GM23338 (cell line): Measurements from ENCODE around the gene NBDY. TPM values are rescaled to one million over a fixed set of nuclear protein-coding genes. Genes with fewer than 3 reads are reported as not detected.

Experiments
- ATAC-seq: fragments of 200-7000 bp; cut with Tn5 transposase; 3 replicates; pipeline ENCODE4 v1.9.1; 2020
- DNase-seq: peaks from one replicate; pipeline ENCODE4 v3.0.0-alpha.2; 2015; ENCODE audit warnings: low spot score
- H2AFZ ChIP-seq: fragments of 200-600 bp; sonication (generic); 2 replicates; pipeline ENCODE4 v1.8.0; 2016; ENCODE audit warnings: antibody characterized with exemption, mild to moderate bottlenecking, moderate library complexity
- H3F3A ChIP-seq: fragments of 200-600 bp; sonication (generic); replicated peaks from 2 replicates; pipeline ENCODE4 v1.8.0; 2017; ENCODE audit warnings: antibody characterized with exemption, mixed run types, low read depth
- H3K27ac ChIP-seq: fragments of 200-600 bp; sonication (generic); 2 replicates; pipeline ENCODE4 v1.6.1; 2016; ENCODE audit warnings: low read depth
- H3K27me3 ChIP-seq: fragments of 200-600 bp; sonication (generic); 2 replicates; pipeline ENCODE4 v1.8.0; 2016; ENCODE audit warnings: mild to moderate bottlenecking, mixed run types, moderate library complexity; ENCODE audit not compliant: insufficient read depth
- H3K36me3 ChIP-seq: fragments of 200-600 bp; sonication (generic); 2 replicates; pipeline ENCODE4 v1.8.0; 2016; ENCODE audit warnings: mild to moderate bottlenecking; ENCODE audit not compliant: insufficient read depth
- H3K4me1 ChIP-seq: fragments of 200-600 bp; sonication (generic); 2 replicates; pipeline ENCODE4 v1.8.0; 2016; ENCODE audit warnings: mild to moderate bottlenecking, moderate library complexity; ENCODE audit not compliant: insufficient read depth
- H3K4me2 ChIP-seq: fragments of 200-600 bp; sonication (generic); 2 replicates; pipeline ENCODE4 v1.7.1; 2017; ENCODE audit warnings: mixed run types
- H3K4me3 ChIP-seq: fragments of 200-600 bp; sonication (generic); 2 replicates; pipeline ENCODE4 v1.6.1; 2016; ENCODE audit warnings: mixed run types
- H3K79me2 ChIP-seq: fragments of 200-600 bp; sonication (generic); replicated peaks from 2 replicates; pipeline ENCODE4 v1.8.0; 2017; ENCODE audit warnings: mild to moderate bottlenecking; ENCODE audit not compliant: insufficient read depth
- H3K9me2 ChIP-seq: fragments of 200-600 bp; sonication (generic); 2 replicates; pipeline ENCODE4 v1.8.0; 2017; ENCODE audit not compliant: insufficient read depth
- H4K20me1 ChIP-seq: fragments of 200-600 bp; sonication (generic); replicated peaks from 2 replicates; pipeline ENCODE4 v1.8.0; 2017; ENCODE audit warnings: mild to moderate bottlenecking; ENCODE audit not compliant: insufficient read depth
- H3K27ac Mint-ChIP-seq: 2 replicates; pipeline ENCODE4 v1.8.0; 2020; ENCODE audit warnings: inconsistent platforms, mild to moderate bottlenecking, moderate library complexity, mixed read lengths
- H3K27me3 Mint-ChIP-seq: 3 replicates; pipeline ENCODE4 v1.8.0; 2022; ENCODE audit warnings: low read depth, mild to moderate bottlenecking, moderate library complexity, mixed read lengths, inconsistent platforms; ENCODE audit not compliant: insufficient read depth, poor library complexity
- H3K36me3 Mint-ChIP-seq: 3 replicates; pipeline ENCODE4 v1.8.0; 2021; ENCODE audit warnings: low read depth, mild to moderate bottlenecking, inconsistent platforms, moderate library complexity, mixed read lengths
- H3K4me1 Mint-ChIP-seq: 3 replicates; pipeline ENCODE4 v1.8.0; 2020; ENCODE audit warnings: mild to moderate bottlenecking, inconsistent platforms, mixed read lengths
- H3K4me3 Mint-ChIP-seq: 3 replicates; pipeline ENCODE4 v1.8.0; 2021; ENCODE audit warnings: moderate library complexity, mild to moderate bottlenecking, inconsistent platforms, mixed read lengths
- H3K9me3 Mint-ChIP-seq: 3 replicates; pipeline ENCODE4 v1.8.0; 2020; ENCODE audit warnings: moderate library complexity, mild to moderate bottlenecking, inconsistent platforms, mixed read lengths
- CREB1 ChIP-seq: fragments of 250-450 bp; sonication (Bioruptor Pico); IDR thresholded peaks from 2 replicates; pipeline ENCODE4 v1.5.0; 2020; ENCODE audit warnings: low read depth, mild to moderate bottlenecking, moderate library complexity
- CTCF ChIP-seq, 2 experiments: fragments of 200-600 bp in 1 of 2; sonication (generic) in 1 of 2; conservative IDR thresholded peaks; 2 replicates each; pipeline versions ENCODE4 v1.5.1 to v1.6.1; 2016 to 2017; ENCODE audit warnings: antibody characterized with exemption in 2 of 2, low read depth in 2 of 2, mild to moderate bottlenecking in 2 of 2, moderate library complexity in 1 of 2
- ETS1 ChIP-seq: IDR thresholded peaks from 2 replicates; pipeline ENCODE4 v1.6.1; 2016; ENCODE audit warnings: antibody characterized with exemption
- EZH2phosphoT487 ChIP-seq: fragments of 200-600 bp; sonication (generic); IDR thresholded peaks from one replicate; pipeline ENCODE4 v1.8.1; 2018; ENCODE audit warnings: antibody characterized with exemption; ENCODE audit not compliant: unreplicated experiment
- JUNB ChIP-seq: IDR thresholded peaks from one replicate; pipeline ENCODE4 v1.6.1; 2016; ENCODE audit warnings: antibody characterized with exemption; ENCODE audit not compliant: unreplicated experiment
- NANOG ChIP-seq: IDR thresholded peaks from 2 replicates; pipeline ENCODE4 v1.6.1; 2016; ENCODE audit warnings: antibody characterized with exemption, borderline replicate concordance
- STAT1 ChIP-seq: IDR thresholded peaks from one replicate; pipeline ENCODE4 v1.6.1; 2016; ENCODE audit warnings: antibody characterized with exemption; ENCODE audit not compliant: unreplicated experiment
- ZNF114 ChIP-seq: fragments of 250-450 bp; sonication (Bioruptor Pico); IDR thresholded peaks from 2 replicates; pipeline ENCODE4 v1.5.0; 2020; ENCODE audit warnings: mild to moderate bottlenecking, moderate library complexity
- polyA plus RNA-seq: library from polyadenylated mRNA; unstranded; fragments of >200 nt; fragmentation: Nextera tagmentation; extraction: Ambion mirVana; gene quantifications from 2 replicates; pipeline ENCODE4 v1.2.1, GENCODE V29; 2016
- total RNA-seq: library from RNA; depleted of rRNA; stranded (reverse); fragments of >200 nt; shearing (Covaris generic); gene quantifications from 2 replicates; pipeline ENCODE4 v1.2.3, GENCODE V29; 2014
- TF ChIP-seq, protein P1 (sequence below): IDR thresholded peaks from one replicate; pipeline ENCODE4 v1.6.1; 2018; ENCODE audit warnings: antibody characterized with exemption; ENCODE audit not compliant: unreplicated experiment

Gene NBDY
- total and polyA plus RNA-seq, 2 experiments from 2014 or later = 9.6 to 206 TPM

- TF ChIP-seq NANOG = no peak
- no peak for TF ChIP-seq ZNF114 (CRISPR knock-in tag)
- no peak for TF ChIP-seq JUNB
- TF ChIP-seq, protein P1, sequence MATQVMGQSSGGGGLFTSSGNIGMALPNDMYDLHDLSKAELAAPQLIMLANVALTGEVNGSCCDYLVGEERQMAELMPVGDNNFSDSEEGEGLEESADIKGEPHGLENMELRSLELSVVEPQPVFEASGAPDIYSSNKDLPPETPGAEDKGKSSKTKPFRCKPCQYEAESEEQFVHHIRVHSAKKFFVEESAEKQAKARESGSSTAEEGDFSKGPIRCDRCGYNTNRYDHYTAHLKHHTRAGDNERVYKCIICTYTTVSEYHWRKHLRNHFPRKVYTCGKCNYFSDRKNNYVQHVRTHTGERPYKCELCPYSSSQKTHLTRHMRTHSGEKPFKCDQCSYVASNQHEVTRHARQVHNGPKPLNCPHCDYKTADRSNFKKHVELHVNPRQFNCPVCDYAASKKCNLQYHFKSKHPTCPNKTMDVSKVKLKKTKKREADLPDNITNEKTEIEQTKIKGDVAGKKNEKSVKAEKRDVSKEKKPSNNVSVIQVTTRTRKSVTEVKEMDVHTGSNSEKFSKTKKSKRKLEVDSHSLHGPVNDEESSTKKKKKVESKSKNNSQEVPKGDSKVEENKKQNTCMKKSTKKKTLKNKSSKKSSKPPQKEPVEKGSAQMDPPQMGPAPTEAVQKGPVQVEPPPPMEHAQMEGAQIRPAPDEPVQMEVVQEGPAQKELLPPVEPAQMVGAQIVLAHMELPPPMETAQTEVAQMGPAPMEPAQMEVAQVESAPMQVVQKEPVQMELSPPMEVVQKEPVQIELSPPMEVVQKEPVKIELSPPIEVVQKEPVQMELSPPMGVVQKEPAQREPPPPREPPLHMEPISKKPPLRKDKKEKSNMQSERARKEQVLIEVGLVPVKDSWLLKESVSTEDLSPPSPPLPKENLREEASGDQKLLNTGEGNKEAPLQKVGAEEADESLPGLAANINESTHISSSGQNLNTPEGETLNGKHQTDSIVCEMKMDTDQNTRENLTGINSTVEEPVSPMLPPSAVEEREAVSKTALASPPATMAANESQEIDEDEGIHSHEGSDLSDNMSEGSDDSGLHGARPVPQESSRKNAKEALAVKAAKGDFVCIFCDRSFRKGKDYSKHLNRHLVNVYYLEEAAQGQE = no peak
- no peak for TF ChIP-seq ETS1
- TF ChIP-seq CTCF (conservative IDR thresholded peaks at IDR 0.05; ENCODE audit: low read depth in 2 of 2) = no peak
- TF ChIP-seq EZH2phosphoT487 = no peak
- no peak for TF ChIP-seq STAT1
- TF ChIP-seq CREB1 = no peak
Observed at GRCh38 chrX:56793521-56794320, 64.7 kb downstream of the NBDY start (continued).

DNA sequence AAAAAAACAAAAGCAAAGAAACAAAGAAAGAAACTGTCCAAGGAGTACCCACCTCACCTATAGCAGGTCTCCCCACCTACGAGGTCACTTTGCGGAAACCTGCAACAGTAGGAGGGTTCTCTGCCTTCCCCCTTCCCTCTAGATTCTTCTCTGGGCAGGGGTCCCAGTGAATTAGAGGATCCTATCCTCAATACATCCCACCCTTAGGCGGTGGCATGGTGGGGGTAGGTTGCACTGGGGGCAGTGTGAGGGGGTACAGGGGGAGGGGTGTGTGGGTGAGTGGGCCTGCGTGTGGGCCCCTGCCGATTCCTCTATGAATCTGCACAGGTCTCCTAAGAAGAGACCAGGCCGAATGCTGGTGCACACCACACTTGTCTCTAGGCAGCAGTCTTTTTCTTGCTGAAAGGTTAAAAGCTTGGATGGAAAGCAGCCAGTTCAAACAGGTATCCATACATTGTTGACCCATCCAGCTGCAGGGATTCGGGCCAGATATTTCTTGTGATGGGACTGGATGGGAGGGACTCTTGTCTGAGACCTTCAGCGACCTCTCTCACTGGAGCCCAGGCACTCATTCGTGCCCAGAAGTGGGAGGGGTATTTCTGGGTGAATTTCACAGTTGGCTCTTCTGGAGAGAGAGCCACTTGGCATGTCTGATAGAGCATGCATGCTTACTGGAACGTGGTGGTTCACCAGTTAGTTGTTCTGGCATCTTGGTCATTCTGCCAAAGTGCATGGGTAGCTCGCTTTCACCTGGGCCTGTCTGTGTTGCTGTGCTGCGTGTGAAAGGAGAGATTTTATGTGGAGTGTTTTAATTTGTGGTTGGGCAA, 65.6 kb downstream of the NBDY start:
- Histone ChIP-seq H3K4me1 (no peaks in the 10 kb centered on the region), H3K27me3 (no peaks in the 10 kb centered on the region), H3K27ac (no peak overlapping the region), H3K79me2 (0 out of 2 replicates have a peak, but pooled peaks cover 3% of the 10 kb centered on the region), H4K20me1 (no peaks in the 10 kb centered on the region), H3K4me3 (no peak overlapping the region), H3K9me2 (no peaks in the 10 kb centered on the region), H3K36me3 (no peaks in the 10 kb centered on the region), H2AFZ (no peak overlapping the region), H3F3A (no peaks in the 10 kb centered on the region), H3K4me2 (no peak overlapping the region)
- Mint-ChIP-seq H3K27ac (no peak overlapping the region), H3K4me3 (no peak overlapping the region), H3K36me3 (peaks cover 44% of the 10 kb centered on the region), H3K27me3 (peaks cover 10% of the 10 kb centered on the region), H3K4me1 (peaks cover 11% of the 10 kb centered on the region), H3K9me3 (no peaks in the 10 kb centered on the region)
- TF ChIP-seq JUNB = no peak
- no peak for DNase-seq
- no peak for ATAC-seq
